Keratinocyte (primary cell): Measurements from ENCODE around the gene DNAH3. TPM values are rescaled to one million over a fixed set of nuclear protein-coding genes. Genes with fewer than 3 reads are reported as not detected.

ENCODE experiments used
- DNase-seq: peaks from one replicate; pipeline ENCODE4 v3.0.0-alpha.2; 2011; ENCODE audit warnings: low read depth, missing footprints, low spot score
- FAIRE-seq: peaks from 2 replicates; lab custom pipeline; 2011; peaks lifted over from hg19 to GRCh38; lab: Jason Lieb, UNC
- H2AFZ ChIP-seq: 2 replicates; pipeline ENCODE4 v1.6.0; 2012; ENCODE audit warnings: low read length, control low read depth, inconsistent platforms; ENCODE audit not compliant: control insufficient read depth
- H3K27ac ChIP-seq: 2 replicates; pipeline ENCODE4 v1.5.1; 2011; ENCODE audit warnings: low read length; ENCODE audit not compliant: control insufficient read depth, insufficient read depth
- H3K27me3 ChIP-seq: 3 replicates; pipeline ENCODE4 v1.6.0; 2011; ENCODE audit warnings: low read length; ENCODE audit not compliant: control insufficient read depth, insufficient read depth; ENCODE audit errors: extremely low read depth
- H3K36me3 ChIP-seq, 2 experiments: 2 replicates in 1 of 2; 3 replicates in 1 of 2; pipeline ENCODE4 v1.5.1; 2011; ENCODE audit warnings: low read length in 2 of 2, mild to moderate bottlenecking in 1 of 2; ENCODE audit not compliant: control insufficient read depth in 2 of 2, insufficient read depth in 2 of 2; ENCODE audit errors: extremely low read depth in 1 of 2
- H3K4me1 ChIP-seq: 3 replicates; pipeline ENCODE4 v1.5.1; 2011; ENCODE audit warnings: low read length; ENCODE audit not compliant: control insufficient read depth, insufficient read depth; ENCODE audit errors: extremely low read depth
- H3K4me2 ChIP-seq: 3 replicates; pipeline ENCODE4 v1.6.0; 2011; ENCODE audit warnings: low read depth, low read length; ENCODE audit not compliant: control insufficient read depth, insufficient read depth; ENCODE audit errors: extremely low read depth
- H3K4me3 ChIP-seq, 3 experiments: fragments of 200-600 bp in 1 of 3; sonication (generic) in 1 of 3; 2 replicates in 2 of 3; 3 replicates in 1 of 3; pipeline ENCODE4 v1.5.1; 2011 to 2016; ENCODE audit warnings: low read length in 3 of 3, mild to moderate bottlenecking in 3 of 3, control low read depth in 2 of 3, inconsistent platforms in 1 of 3, low read depth in 1 of 3, mixed read lengths in 1 of 3, mixed run types in 1 of 3, moderate library complexity in 1 of 3; ENCODE audit not compliant: control insufficient read depth in 2 of 3, insufficient read depth in 2 of 3; ENCODE audit errors: extremely low read depth in 1 of 3
- H3K79me2 ChIP-seq: 2 replicates; pipeline ENCODE4 v1.6.0; 2012; ENCODE audit warnings: low read length; ENCODE audit not compliant: control insufficient read depth, insufficient read depth
- H3K9ac ChIP-seq: 3 replicates; pipeline ENCODE4 v1.6.0; 2011; ENCODE audit warnings: low read length; ENCODE audit not compliant: control insufficient read depth, insufficient read depth; ENCODE audit errors: extremely low read depth
- H3K9me1 ChIP-seq: 3 replicates; pipeline ENCODE4 v1.6.0; 2011; ENCODE audit warnings: low read length; ENCODE audit not compliant: control insufficient read depth, insufficient read depth; ENCODE audit errors: extremely low read depth
- H3K9me3 ChIP-seq: 2 replicates; pipeline ENCODE4 v1.5.1; 2012; ENCODE audit warnings: low read depth, low read length; ENCODE audit not compliant: control insufficient read depth
- H4K20me1 ChIP-seq: 3 replicates; pipeline ENCODE4 v1.6.0; 2011; ENCODE audit warnings: low read length; ENCODE audit not compliant: control insufficient read depth, insufficient read depth; ENCODE audit errors: extremely low read depth
- CTCF ChIP-seq, 3 experiments: IDR thresholded peaks in 1 of 3; conservative IDR thresholded peaks in 1 of 3; optimal IDR thresholded peaks in 1 of 3; 2 replicates in 2 of 3; 3 replicates in 1 of 3; pipeline versions ENCODE3 to v1.5.1; 2011; ENCODE audit warnings: low read length in 3 of 3, mild to moderate bottlenecking in 3 of 3, moderate library complexity in 2 of 3, control low read depth in 1 of 3, inconsistent platforms in 1 of 3; ENCODE audit not compliant: insufficient read depth in 2 of 3; ENCODE audit errors: extremely low read depth in 1 of 3
- EZH2 ChIP-seq: IDR thresholded peaks from one replicate; pipeline ENCODE4 v1.6.1; 2012; ENCODE audit warnings: inconsistent platforms, mild to moderate bottlenecking, low read length, moderate library complexity
- dilution Hi-C: fragments of 300-500 bp; cut with MboI; formaldehyde crosslinking; loops from one replicate; pipeline ENCODE4 v1.7.0; 2020; ENCODE audit warnings: low sequenced_read_pairs; ENCODE audit not compliant: extremely low pct_ligation_motif_present
- polyA plus RNA-seq, 5 experiments: library from polyadenylated mRNA; depleted of rRNA in 3 of 5; stranded (reverse) in 3 of 5; stranded (forward) in 1 of 5; unstranded in 1 of 5; fragments of >200 nt; gene quantifications; 1 replicate in 1 of 5; 2 replicates in 3 of 5; 3 replicates in 1 of 5; pipeline versions ENCODE4 v1.2.1 to v1.2.3, GENCODE V29; 2011 to 2012; ENCODE audit warnings: missing spikeins in 2 of 5, low read depth in 1 of 5, low replicate concordance in 1 of 5

DNAH3 gene
- polyA plus RNA-seq, 1 donor (not counting 4 experiments of a cell fraction or from before 2014, with no cell fraction given) = 1.2 TPM

DNA sequence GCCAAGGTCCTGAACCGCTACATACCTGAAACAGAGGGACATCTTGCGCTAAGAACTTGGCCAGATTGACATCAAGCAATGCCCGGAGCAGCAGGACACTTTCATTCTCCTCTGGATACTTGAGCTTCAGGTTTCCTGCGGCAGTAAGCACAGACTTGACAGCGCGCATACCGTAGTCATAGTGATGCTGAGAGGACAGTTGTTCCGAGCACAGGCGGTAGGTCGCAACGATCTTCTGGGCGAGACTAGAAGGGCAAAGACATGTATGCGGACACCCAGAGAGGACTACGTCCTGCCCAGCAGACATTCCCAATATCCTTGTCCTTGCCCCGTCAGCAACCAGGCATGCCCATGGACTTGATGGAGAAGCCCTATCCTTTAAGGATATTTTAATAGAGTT lies 112.9 kb downstream of the DNAH3 start:
- Histone ChIP-seq H3K27me3 (no peaks in the 10 kb centered on the region), H3K4me2 (no peak overlapping the region), H3K9me3 (no peaks in the 10 kb centered on the region), H4K20me1 (no peaks in the 10 kb centered on the region), H3K27ac (no peak overlapping the region), H2AFZ (no peak overlapping the region), H3K4me3 (no peak overlapping the region), H3K36me3 (no peaks in the 10 kb centered on the region), H3K4me1 (no peaks in the 10 kb centered on the region), H3K9ac (no peak overlapping the region), H3K9me1 (no peaks in the 10 kb centered on the region), H3K79me2 (no peaks in the 10 kb centered on the region)
- DNase-seq (no peak), FAIRE-seq (no peak)
- TF ChIP-seq CTCF (optimal IDR thresholded peaks at IDR 0.05 in 1 of 3, IDR thresholded peaks at IDR 0.05 in 1 of 3, conservative IDR thresholded peaks at IDR 0.05 in 1 of 3; ENCODE audit: extremely low read depth in 1 of 3, insufficient read depth in 2 of 3, low read length in 3 of 3) = no peak
- TF ChIP-seq EZH2 = no peak
- dilution Hi-C loops = no loop called here

DNA sequence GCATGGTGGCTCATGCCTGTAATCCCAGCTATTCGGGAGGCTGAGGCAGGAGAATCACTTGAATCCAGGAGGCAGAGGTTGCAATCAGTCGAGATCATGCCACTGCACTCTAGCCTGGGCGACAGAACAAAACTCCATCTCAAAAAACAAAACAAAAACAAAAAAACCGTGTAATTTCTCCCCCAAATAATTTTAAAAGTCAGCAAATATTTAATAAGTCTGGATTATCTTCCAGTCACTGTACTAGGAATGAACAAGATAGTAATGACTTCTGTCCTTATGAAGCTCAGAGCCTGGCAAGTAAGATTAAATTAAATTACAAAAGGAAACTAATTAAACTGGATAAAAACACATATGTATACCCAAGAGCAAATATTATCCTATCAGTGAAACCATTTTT lies 113.5 kb downstream of the DNAH3 start:
- no peak overlapping the region for H3K4me2 ChIP-seq
- DNase-seq = no peak
- dilution Hi-C loops = no loop called here
- no peak overlapping the region for H3K9ac ChIP-seq
- no peaks in the 10 kb centered on the region for H3K27me3 ChIP-seq
- no peaks in the 10 kb centered on the region for H3K9me1 ChIP-seq
- H3K27ac ChIP-seq = no peak overlapping the region
- H3K4me1 ChIP-seq = no peaks in the 10 kb centered on the region
- H3K79me2 ChIP-seq = no peaks in the 10 kb centered on the region
- no peak for FAIRE-seq
- H3K4me3 ChIP-seq = no peak overlapping the region
- no peaks in the 10 kb centered on the region for H4K20me1 ChIP-seq
- H3K9me3 ChIP-seq = no peaks in the 10 kb centered on the region
- TF ChIP-seq CTCF (optimal IDR thresholded peaks at IDR 0.05 in 1 of 3, IDR thresholded peaks at IDR 0.05 in 1 of 3, conservative IDR thresholded peaks at IDR 0.05 in 1 of 3; ENCODE audit: extremely low read depth in 1 of 3, insufficient read depth in 2 of 3, low read length in 3 of 3) (no peak), EZH2 (no peak)
- no peak overlapping the region for H2AFZ ChIP-seq
- no peaks in the 10 kb centered on the region for H3K36me3 ChIP-seq
